Fibroblast of upper back skin (primary cell): ENCODE results near the gene PMFBP1.

Experiments
- DNase-seq: peaks from one replicate; pipeline ENCODE4 v3.0.0-alpha.2; 2013

The PMFBP1 gene

DNA sequence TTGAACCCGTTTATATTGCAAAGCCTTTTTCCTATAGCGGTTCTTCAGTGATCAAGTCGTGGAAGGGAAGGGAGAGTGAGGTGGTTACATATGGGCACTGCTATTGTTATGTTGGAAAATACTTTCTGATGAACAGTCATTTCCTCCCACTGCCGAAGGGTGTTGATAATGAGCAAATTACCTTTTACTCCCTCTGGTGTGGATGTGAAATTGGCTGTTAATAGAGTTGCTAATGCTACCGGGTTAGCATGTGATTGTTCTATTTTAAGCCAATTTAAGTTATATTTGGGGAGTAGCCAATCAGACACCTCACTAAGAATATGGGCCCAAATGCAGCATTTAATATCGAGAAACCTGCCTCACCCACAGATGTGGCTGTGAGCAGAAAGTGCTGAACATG lies 15.6 kb upstream of the PMFBP1 start:
- no peak for DNase-seq

DNA sequence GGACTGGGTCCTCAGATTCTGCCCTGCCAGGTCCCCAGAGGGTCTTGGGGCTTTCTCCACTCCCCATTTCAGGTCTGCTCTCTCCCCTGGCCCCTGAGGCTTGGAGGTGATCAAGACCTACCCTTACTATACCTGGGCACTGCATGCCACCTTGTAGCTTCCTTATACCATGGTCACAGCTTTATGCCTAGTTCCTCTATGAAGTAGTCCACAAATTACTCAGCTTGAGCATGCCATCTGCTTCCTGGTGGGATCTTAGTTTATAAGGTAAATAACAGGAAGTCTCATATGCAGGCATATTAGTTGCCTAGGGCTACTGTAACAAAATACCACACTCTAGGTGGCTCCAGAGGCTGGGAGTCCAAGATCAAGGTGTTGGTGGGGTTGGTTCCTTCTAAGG lies 11.0 kb upstream of the PMFBP1 start:
- no peak for DNase-seq

GRCh38 chr16:72179204-72179970 lies 7.4 kb upstream of the PMFBP1 start:
- no peak for DNase-seq

DNA sequence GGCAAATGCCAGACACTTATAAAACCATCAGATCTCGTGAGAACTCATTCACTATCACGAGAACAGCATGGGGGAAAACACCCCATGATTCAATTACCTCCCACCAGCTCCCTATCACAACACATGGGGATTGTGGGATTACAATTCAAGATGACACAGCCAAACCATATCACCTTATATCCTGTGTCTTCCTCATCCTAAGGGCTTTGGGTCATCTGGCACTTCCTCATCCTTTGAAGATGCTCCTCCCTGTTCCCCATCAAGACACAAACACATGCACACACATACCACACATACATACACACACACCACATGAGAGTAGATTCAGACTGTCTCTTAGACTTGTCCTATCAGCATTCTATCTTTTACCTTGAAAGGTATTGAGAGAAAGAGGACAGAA lies 2.8 kb upstream of the PMFBP1 start:
- no peak for DNase-seq

- no peak for DNase-seq
Observed at GRCh38 chr16:72173997-72174396, 2.0 kb upstream of the PMFBP1 start.

- DNase-seq: no peak
Observed at GRCh38 chr16:72171236-72171635, 719 bp downstream of the PMFBP1 start.

DNA sequence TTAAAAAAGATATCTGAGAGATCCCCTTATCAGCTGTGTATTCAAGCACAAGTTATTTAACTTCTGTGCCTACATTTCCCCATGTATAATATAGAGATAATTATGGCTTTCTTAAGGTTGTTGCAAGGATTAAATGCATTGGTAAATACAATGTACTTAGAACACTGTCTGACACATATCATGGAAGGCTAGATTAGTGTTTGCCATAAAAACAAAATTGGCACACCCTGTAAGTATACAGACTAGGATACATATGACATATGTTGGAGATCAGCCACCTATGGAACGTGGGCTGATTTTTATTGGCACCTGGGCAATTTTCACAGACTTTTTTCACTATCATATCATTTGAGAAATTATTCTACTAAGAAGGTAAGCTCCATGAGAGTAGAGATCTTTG lies 2.2 kb downstream of the PMFBP1 start:
- no peak for DNase-seq

DNA sequence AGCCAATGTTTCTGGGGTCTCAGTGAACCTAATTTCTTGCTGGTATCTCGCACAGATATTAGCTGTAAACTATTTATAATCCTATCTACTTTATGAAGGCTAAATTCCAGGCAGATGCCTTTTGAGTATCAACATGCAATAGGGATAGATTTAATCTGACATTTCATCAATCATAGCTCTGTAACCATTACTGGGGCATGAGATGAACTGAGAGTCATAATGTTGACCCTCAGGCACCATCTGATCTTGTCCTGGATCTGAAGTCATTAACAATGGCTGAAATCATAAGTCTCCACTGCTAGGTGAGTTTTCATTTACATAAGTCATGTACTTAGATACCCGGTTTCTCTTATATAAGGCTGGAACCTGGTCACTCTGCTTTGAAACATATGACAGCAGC lies 3.6 kb downstream of the PMFBP1 start:
- DNase-seq: no peak

DNA sequence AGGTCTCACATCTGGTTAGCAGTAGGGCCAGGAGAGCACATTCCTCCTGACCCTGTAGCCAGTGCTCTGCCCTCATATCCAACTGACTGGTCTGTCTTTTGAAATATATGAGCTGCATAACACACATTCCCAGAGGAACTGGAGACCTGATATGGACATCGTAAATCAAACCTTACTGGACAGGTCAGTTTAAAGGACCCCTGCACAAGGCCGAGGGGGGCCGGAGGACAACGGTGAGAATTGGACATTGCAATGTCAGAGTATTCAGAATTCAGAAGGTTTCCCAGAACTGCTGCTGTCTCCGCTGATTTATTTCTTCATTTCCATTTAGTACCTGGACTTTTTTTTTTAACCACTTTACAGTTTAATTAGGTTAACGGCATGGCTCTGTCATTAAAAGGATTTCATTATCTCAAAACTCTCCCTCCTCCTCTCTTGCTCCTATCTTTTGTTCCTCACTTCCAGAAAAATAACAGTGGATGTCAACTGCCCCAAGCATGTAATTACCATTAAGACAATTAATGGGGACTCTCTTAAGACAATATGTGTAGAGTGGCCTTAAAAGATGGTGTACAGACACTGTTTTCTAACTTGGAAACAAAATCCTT lies 4.9 kb downstream of the PMFBP1 start:
- DNase-seq: no peak

DNA sequence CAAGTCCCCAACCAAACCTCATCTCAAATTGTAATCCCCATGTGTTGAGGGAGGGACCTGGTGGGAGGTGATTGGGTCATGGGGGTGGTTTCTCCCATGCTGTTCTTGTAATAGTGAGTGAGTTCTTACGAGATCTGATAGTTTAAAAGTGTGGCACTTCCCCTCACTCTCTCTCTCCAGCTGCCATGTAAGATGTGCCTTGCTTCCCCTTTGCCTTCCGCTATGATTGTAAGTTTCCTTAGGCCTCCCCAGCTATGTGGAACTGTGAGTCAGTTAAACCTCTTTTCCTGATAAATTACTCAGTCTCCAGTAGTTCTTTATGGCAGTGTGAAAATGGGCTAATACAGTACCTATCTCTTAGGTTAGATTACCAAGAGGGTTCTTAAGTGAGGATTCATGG lies 5.8 kb downstream of the PMFBP1 start:
- no peak for DNase-seq

GRCh38 chr16:72164691-72165090 lies 7.3 kb downstream of the PMFBP1 start:
- DNase-seq: no peak

DNA sequence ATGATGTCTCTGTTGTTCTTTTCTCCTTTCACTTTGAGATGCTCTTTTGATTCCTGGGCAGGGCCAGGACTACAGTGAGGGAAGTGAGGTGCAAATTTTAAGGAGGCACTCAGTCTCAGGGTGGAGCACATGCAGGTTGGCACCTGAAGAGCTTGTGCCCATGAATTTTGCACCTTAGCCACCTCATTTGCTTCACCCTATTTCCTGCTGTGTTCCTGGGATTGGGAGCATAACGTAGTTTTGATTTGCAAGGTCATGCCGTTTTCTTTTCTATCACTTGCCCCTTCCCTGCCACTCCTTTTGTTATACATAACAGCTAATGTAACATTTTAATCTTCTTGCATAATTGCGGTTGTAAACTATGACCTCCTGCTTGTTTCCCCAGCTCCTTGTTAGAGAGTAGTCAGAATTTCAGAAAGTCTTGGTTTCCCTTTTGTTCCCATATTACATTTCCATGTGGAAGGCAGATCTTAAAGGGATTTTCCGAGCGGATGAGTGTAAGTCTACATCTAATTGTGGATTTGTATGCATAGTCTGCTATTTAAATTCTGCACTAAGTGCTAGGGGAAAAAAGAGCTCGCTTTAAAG lies 9.8 kb downstream of the PMFBP1 start:
- DNase-seq: no peak

DNA sequence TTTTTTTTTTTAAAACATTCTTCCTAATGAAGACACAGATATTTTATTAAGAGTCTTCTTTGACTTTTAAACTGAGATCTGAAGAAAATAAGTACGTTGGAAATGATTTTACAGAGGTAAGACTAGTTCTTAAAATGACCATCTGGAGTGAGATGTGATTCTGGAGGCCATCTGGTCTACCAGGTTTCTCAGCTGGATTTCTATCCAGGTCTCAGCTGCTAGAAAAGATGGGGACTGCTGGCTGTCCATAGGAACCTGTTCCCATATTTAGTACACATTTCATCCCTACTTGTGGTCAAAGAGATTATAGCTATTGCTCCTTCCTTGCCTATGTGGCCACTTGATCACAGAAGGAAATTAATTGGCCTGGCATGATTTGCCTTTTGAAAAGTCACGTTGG lies 12.2 kb downstream of the PMFBP1 start:
- no peak for DNase-seq

GRCh38 chr16:72159386-72159785 lies 12.6 kb downstream of the PMFBP1 start:
- DNase-seq: no peak

GRCh38 chr16:72149676-72150464 lies 22.1 kb downstream of the PMFBP1 start:
- no peak for DNase-seq

DNA sequence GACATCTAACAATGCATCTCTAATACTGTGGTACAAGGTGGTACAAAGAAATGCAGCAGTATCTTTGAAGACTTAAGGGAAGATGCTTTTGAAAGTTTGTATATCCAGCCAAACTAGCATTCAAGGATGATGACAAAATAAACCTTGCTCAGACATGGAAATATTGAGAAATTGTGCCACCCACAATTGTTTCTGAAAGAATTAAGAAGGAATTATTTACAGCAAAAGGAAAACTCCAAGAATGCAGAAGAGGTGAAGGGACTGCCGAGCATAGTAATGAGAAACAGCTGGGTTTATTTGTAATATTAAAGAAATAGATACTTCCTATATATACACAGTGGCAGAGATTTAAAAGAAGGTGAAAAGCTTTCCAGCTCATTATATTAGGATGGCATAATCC lies 29.5 kb downstream of the PMFBP1 start:
- DNase-seq: peak; percentile 12

GRCh38 chr16:72139908-72140307 lies 32.0 kb downstream of the PMFBP1 start:
- DNase-seq: no peak

DNA sequence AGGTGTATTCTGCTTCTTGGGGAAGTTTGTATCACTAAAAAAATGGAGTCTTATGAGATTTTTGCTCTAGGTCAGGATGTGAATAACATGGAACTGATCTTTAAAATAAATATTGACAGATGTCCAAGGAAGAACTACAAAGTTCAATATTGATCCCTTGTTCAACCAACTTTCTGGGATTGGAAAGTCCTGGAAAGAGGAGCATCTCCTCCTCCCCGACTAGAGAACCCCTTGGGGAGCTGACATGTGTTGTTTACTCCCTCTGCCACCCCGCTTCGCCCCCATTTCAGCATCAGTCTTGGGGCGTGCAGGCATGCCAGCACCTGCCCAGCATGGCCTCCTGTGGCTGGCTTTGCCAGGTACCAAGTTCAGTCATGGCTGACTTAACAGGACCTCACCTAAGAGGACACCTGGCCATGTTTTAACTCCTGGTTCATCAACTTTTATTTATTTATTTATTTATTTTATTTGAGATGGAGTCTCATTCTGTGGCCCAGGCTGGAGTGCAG lies 33.8 kb downstream of the PMFBP1 start:
- DNase-seq: no peak

DNA sequence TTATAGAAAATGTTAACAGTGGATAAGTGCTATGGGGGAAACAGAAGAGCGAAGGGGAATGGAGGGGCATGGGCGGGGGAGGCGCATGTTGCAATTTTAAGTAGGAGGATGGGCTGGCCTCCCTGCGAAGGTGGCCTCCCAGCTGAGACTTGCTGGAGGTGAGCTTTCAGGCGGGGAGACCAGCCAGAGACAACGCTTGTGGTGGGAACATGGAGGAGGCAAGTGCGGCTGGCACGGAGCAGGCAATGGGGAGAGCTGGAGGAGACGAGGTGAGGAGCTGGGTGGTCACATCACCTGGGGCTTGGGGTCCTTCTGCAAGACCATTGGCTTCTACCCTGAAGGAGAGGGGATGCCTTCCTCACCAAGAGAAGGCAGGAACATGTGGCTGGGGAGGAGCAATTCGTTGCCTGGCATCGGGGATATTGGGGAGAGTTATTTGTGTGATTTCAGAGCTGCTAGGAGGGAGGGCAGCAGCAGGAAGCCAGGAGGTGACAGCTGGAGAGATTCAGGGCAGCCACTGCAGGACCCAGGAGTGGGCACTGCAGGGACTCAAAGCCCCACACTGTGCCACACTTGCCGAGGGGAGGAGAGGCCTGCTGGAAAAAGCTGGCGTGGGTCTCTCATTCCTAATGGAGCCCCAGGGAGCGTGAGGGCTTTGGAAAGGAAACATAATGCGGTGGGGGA lies 34.4 kb downstream of the PMFBP1 start:
- DNase-seq: no peak

DNA sequence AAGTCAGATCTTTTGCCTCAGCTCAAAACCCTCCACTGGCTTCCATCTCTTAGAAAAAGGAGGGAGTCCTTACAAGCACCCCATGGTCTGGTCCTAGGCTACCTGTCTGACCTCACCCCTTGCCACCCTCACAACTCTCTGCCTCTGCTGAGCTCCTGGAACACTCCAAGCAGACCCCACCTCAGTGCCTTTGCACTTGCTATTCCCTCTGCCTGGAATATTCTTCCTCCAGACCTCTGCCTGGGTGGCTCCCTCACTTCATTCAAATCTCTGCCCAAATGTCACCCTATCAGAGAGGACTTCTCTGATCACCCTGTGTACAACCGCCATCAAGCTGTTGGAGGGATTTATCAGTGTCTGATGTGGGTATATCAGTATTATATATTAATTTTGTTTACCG lies 37.4 kb downstream of the PMFBP1 start:
- DNase-seq: no peak

DNA sequence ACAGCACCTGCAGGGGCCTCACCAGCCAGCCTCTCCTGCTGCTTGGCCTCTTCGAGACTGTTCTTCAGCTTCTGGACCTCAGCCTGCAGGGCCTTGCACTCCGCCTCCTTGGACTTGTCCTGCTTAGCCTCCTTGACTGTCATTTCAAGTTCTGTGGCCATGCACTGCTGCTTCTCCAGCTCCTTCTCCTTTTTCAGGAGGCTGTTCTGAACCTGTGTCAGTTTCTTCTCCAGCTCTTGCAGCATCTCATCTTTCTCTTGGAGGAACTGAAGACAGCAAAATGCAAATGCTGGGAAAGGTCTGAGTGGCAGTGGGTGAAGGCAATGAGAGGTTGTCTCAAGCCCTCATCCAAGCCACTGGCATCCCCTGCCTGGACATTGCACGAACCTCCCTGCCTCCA lies 39.2 kb downstream of the PMFBP1 start:
- DNase-seq: no peak

DNA sequence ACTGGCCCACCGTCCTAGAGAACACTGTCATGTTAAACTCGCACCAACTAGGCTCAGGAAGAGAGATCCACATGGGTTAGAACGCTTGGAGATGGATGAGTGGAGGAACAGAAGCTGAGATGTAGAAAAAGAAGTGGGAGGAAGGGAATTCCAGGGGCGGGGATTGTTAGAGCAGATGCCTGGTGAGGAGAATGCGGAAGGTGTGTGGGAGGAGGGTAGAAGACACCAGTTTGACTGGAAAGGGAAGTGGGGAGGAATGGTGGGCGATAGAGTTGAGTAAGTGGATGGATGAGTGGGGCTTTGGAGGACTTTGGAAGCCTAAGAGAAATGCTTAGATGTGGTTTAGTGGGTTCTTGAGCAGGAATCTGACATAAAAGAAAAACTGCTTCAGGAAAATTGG lies 40.9 kb downstream of the PMFBP1 start:
- peak; percentile 4 for DNase-seq
